HepG2 (cell line): ENCODE measurements around the gene ROM1. TPM values are rescaled to one million over a fixed set of nuclear protein-coding genes. Genes with fewer than 3 reads are reported as not detected.

Experiments used
- AGO2 ChIP-seq: fragments of 200-400 bp; formaldehyde crosslinking; optimal IDR thresholded peaks from 2 replicates; pipeline ENCODE3; 2017; ENCODE audit warnings: mild to moderate bottlenecking, low read depth, low read length, moderate library complexity
- KAT2B ChIP-seq: fragments of 150-350 bp; IDR thresholded peaks from 2 replicates; pipeline ENCODE4 v1.6.1; 2014; ENCODE audit warnings: low read depth, low read length, borderline replicate concordance
- MEF2D ChIP-seq: sonication (generic); formaldehyde crosslinking; IDR thresholded peaks from 2 replicates; pipeline ENCODE4 v1.5.1; 2020; ENCODE audit warnings: mild to moderate bottlenecking, missing genetic modification reagents
- RBAK ChIP-seq: sonication (generic); formaldehyde crosslinking; IDR thresholded peaks from 2 replicates; pipeline ENCODE4 v1.5.1; 2020; ENCODE audit warnings: mild to moderate bottlenecking, missing genetic modification reagents
- SCMH1 ChIP-seq: sonication (generic); formaldehyde crosslinking; IDR thresholded peaks from 2 replicates; pipeline ENCODE4 v1.9.0; 2021; ENCODE audit warnings: missing genetic modification reagents, mild to moderate bottlenecking, borderline replicate concordance
- ZFP62 ChIP-seq: sonication (generic); formaldehyde crosslinking; IDR thresholded peaks from 2 replicates; pipeline ENCODE4 v1.4.0; 2020; ENCODE audit warnings: missing genetic modification reagents
- ZKSCAN5 ChIP-seq: sonication (generic); formaldehyde crosslinking; IDR thresholded peaks from 2 replicates; pipeline ENCODE4 v1.5.1; 2020; ENCODE audit warnings: mild to moderate bottlenecking, missing genetic modification reagents
- ZNF12 ChIP-seq: sonication (generic); formaldehyde crosslinking; IDR thresholded peaks from 2 replicates; pipeline ENCODE4 v1.5.0; 2020; ENCODE audit warnings: missing genetic modification reagents
- ZNF652 ChIP-seq: IDR thresholded peaks from 2 replicates; pipeline ENCODE4 v1.6.1; 2016; ENCODE audit warnings: low read depth, borderline replicate concordance
- ZNF724P ChIP-seq: sonication (generic); formaldehyde crosslinking; IDR thresholded peaks from 2 replicates; pipeline ENCODE4 v1.8.0; 2022; ENCODE audit warnings: missing genetic modification reagents, borderline replicate concordance
- ZNF737 ChIP-seq: sonication (generic); formaldehyde crosslinking; IDR thresholded peaks from 2 replicates; pipeline ENCODE4 v1.5.0; 2020; ENCODE audit warnings: missing genetic modification reagents, mild to moderate bottlenecking, borderline replicate concordance
- ZSCAN20 ChIP-seq: sonication (generic); formaldehyde crosslinking; IDR thresholded peaks from 2 replicates; pipeline ENCODE4 v1.4.0; 2020; ENCODE audit warnings: missing genetic modification reagents, mild to moderate bottlenecking, borderline replicate concordance
- ZSCAN25 ChIP-seq: sonication (generic); formaldehyde crosslinking; IDR thresholded peaks from 2 replicates; pipeline ENCODE4 v1.8.0; 2022; ENCODE audit warnings: mild to moderate bottlenecking, missing genetic modification reagents
- ZSCAN30 ChIP-seq: sonication (generic); formaldehyde crosslinking; IDR thresholded peaks from 2 replicates; pipeline ENCODE4 v1.5.0; 2020; ENCODE audit warnings: mild to moderate bottlenecking, missing genetic modification reagents
- polyA plus RNA-seq, 8 experiments: library from polyadenylated mRNA; depleted of rRNA in 3 of 8; stranded (reverse) in 7 of 8; unstranded in 1 of 8; fragments of >200 nt; fragmentation: Illumina TruSeq in 4 of 8; extraction: Trizol in 4 of 8; gene quantifications; 2 replicates each; pipeline versions ENCODE4 v1.2.1 to v1.2.3, GENCODE V29; 2011 to 2016; ENCODE audit warnings: low read depth in 4 of 8, missing spikeins in 1 of 8, mixed read lengths in 1 of 8; ENCODE audit not compliant: insufficient read depth in 1 of 8
- total RNA-seq, 5 experiments: library from RNA; depleted of rRNA; stranded (reverse); fragments of >200 nt; fragmentation: Illumina TruSeq; extraction: Trizol; gene quantifications; 2 replicates each; pipeline ENCODE4 v1.2.3, GENCODE V29; 2016; ENCODE audit warnings: low read depth in 1 of 5
- TF ChIP-seq, protein P1 (sequence below): sonication (generic); formaldehyde crosslinking; IDR thresholded peaks from 2 replicates; pipeline ENCODE4 v1.4.0; 2020; ENCODE audit warnings: mild to moderate bottlenecking, missing genetic modification reagents, borderline replicate concordance
- TF ChIP-seq, protein P2 (sequence below): sonication (generic); formaldehyde crosslinking; IDR thresholded peaks from 2 replicates; pipeline ENCODE4 v1.8.0; 2022; ENCODE audit warnings: mild to moderate bottlenecking, missing genetic modification reagents, moderate library complexity
- TF ChIP-seq, protein P3 (sequence below): sonication (generic); formaldehyde crosslinking; IDR thresholded peaks from 2 replicates; pipeline ENCODE4 v1.8.1; 2023; ENCODE audit warnings: mild to moderate bottlenecking, missing genetic modification reagents
- TF ChIP-seq, protein P4 (sequence below): sonication (generic); formaldehyde crosslinking; IDR thresholded peaks from 2 replicates; pipeline ENCODE4 v1.5.1; 2020; ENCODE audit warnings: missing genetic modification reagents, mild to moderate bottlenecking, borderline replicate concordance
- TF ChIP-seq, protein P5 (sequence below): sonication (generic); formaldehyde crosslinking; conservative IDR thresholded peaks from 2 replicates; pipeline ENCODE4 v1.8.0; 2022; ENCODE audit warnings: low read depth, missing genetic modification reagents
- TF ChIP-seq, protein P6 (sequence below): sonication (generic); formaldehyde crosslinking; IDR thresholded peaks from 2 replicates; pipeline ENCODE4 v1.5.0; 2020; ENCODE audit warnings: mild to moderate bottlenecking, missing genetic modification reagents, borderline replicate concordance

Gene ROM1
- total and polyA plus RNA-seq, 2 of the 13 experiments (the other 11 are each of a cell fraction or from before 2014, with no cell fraction given) = 1.2 to 2.4 TPM

DNA sequence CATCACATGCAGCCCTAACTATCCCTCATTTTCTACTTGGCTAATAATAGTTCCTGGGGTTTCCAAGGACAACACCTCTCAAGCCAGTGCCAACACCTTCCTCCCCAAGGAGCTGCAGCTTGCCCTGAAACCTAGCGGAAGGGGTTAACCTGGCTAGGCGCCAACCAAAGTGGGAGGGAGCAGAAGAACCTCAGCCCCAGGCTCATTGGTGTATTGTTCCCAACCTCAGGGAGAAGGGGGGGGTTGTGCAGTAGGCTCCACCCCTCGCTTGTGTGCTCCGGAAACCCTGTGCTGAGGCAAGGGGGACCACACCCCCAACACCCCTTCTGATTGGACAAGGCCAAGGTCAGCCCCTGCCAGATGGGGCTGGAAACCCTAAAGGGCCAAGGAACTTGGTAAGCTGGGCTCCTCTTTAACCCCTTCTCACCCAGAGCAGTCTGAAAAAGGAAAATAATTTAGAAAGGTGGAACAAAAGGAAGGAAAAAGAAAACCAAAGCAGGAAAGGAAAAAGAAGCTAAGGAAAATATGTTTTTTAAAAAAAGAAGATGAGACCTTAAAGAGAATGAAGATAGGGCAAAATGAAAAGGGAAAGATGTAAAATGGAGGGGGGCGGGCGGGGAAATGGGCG lies 13.9 kb upstream of the ROM1 start (continued):
- TF ChIP-seq ZKSCAN5 = no peak
- TF ChIP-seq, protein P1, sequence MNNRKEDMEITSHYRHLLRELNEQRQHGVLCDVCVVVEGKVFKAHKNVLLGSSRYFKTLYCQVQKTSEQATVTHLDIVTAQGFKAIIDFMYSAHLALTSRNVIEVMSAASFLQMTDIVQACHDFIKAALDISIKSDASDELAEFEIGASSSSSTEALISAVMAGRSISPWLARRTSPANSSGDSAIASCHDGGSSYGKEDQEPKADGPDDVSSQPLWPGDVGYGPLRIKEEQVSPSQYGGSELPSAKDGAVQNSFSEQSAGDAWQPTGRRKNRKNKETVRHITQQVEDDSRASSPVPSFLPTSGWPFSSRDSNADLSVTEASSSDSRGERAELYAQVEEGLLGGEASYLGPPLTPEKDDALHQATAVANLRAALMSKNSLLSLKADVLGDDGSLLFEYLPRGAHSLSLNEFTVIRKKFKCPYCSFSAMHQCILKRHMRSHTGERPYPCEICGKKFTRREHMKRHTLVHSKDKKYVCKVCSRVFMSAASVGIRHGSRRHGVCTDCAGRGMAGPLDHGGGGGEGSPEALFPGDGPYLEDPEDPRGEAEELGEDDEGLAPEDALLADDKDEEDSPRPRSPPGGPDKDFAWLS = no peak
- TF ChIP-seq ZSCAN30 (CRISPR knock-in tag) = no peak
- no peak for TF ChIP-seq MEF2D (CRISPR knock-in tag)
- TF ChIP-seq RBAK (CRISPR knock-in tag) = no peak
- TF ChIP-seq, protein P2, sequence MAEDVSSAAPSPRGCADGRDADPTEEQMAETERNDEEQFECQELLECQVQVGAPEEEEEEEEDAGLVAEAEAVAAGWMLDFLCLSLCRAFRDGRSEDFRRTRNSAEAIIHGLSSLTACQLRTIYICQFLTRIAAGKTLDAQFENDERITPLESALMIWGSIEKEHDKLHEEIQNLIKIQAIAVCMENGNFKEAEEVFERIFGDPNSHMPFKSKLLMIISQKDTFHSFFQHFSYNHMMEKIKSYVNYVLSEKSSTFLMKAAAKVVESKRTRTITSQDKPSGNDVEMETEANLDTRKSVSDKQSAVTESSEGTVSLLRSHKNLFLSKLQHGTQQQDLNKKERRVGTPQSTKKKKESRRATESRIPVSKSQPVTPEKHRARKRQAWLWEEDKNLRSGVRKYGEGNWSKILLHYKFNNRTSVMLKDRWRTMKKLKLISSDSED (CRISPR knock-in tag) = no peak
- no peak for TF ChIP-seq ZNF12 (CRISPR knock-in tag)
- TF ChIP-seq ZSCAN25 (CRISPR knock-in tag) = no peak
- no peak for TF ChIP-seq KAT2B
- TF ChIP-seq, protein P3, sequence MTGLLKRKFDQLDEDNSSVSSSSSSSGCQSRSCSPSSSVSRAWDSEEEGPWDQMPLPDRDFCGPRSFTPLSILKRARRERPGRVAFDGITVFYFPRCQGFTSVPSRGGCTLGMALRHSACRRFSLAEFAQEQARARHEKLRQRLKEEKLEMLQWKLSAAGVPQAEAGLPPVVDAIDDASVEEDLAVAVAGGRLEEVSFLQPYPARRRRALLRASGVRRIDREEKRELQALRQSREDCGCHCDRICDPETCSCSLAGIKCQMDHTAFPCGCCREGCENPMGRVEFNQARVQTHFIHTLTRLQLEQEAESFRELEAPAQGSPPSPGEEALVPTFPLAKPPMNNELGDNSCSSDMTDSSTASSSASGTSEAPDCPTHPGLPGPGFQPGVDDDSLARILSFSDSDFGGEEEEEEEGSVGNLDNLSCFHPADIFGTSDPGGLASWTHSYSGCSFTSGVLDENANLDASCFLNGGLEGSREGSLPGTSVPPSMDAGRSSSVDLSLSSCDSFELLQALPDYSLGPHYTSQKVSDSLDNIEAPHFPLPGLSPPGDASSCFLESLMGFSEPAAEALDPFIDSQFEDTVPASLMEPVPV (CRISPR knock-in tag) = no peak
- TF ChIP-seq, protein P4, sequence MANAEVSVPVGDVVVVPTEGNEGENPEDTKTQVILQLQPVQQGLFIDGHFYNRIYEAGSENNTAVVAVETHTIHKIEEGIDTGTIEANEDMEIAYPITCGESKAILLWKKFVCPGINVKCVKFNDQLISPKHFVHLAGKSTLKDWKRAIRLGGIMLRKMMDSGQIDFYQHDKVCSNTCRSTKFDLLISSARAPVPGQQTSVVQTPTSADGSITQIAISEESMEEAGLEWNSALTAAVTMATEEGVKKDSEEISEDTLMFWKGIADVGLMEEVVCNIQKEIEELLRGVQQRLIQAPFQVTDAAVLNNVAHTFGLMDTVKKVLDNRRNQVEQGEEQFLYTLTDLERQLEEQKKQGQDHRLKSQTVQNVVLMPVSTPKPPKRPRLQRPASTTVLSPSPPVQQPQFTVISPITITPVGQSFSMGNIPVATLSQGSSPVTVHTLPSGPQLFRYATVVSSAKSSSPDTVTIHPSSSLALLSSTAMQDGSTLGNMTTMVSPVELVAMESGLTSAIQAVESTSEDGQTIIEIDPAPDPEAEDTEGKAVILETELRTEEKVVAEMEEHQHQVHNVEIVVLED (CRISPR knock-in tag) = no peak
- TF ChIP-seq ZNF652 = peak; percentile 98
- TF ChIP-seq AGO2 = no peak
- no peak for TF ChIP-seq SCMH1 (CRISPR knock-in tag)
- TF ChIP-seq ZNF737 (CRISPR knock-in tag) = no peak
- TF ChIP-seq, protein P5, sequence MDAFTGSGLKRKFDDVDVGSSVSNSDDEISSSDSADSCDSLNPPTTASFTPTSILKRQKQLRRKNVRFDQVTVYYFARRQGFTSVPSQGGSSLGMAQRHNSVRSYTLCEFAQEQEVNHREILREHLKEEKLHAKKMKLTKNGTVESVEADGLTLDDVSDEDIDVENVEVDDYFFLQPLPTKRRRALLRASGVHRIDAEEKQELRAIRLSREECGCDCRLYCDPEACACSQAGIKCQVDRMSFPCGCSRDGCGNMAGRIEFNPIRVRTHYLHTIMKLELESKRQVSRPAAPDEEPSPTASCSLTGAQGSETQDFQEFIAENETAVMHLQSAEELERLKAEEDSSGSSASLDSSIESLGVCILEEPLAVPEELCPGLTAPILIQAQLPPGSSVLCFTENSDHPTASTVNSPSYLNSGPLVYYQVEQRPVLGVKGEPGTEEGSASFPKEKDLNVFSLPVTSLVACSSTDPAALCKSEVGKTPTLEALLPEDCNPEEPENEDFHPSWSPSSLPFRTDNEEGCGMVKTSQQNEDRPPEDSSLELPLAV = no peak
- no peak for TF ChIP-seq ZNF724P (CRISPR knock-in tag)
- no peak for TF ChIP-seq ZSCAN20 (CRISPR knock-in tag)
- TF ChIP-seq ZFP62 (CRISPR knock-in tag) = no peak
- TF ChIP-seq, protein P6, sequence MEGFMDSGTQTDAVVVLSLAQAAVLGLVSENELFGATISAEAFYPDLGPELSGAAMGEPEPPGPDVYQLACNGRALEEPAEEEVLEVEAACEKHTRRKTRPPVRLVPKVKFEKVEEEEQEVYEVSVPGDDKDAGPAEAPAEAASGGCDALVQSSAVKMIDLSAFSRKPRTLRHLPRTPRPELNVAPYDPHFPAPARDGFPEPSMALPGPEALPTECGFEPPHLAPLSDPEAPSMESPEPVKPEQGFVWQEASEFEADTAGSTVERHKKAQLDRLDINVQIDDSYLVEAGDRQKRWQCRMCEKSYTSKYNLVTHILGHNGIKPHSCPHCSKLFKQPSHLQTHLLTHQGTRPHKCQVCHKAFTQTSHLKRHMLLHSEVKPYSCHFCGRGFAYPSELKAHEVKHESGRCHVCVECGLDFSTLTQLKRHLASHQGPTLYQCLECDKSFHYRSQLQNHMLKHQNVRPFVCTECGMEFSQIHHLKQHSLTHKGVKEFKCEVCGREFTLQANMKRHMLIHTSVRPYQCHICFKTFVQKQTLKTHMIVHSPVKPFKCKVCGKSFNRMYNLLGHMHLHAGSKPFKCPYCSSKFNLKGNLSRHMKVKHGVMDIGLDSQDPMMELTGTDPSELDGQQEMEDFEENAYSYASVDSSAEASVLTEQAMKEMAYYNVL (CRISPR knock-in tag) = no peak
